Iris pigment epithelial cell (primary cell): ENCODE results near the gene ASIP.

ENCODE experiments used
- DNase-seq: peaks from one replicate; pipeline ENCODE4 v3.0.0-alpha.2; 2011; ENCODE audit warnings: low read depth

The ASIP gene

GRCh38 chr20:34311118-34312023, 70.1 kb downstream of the ASIP start:
- no peak for DNase-seq

DNA sequence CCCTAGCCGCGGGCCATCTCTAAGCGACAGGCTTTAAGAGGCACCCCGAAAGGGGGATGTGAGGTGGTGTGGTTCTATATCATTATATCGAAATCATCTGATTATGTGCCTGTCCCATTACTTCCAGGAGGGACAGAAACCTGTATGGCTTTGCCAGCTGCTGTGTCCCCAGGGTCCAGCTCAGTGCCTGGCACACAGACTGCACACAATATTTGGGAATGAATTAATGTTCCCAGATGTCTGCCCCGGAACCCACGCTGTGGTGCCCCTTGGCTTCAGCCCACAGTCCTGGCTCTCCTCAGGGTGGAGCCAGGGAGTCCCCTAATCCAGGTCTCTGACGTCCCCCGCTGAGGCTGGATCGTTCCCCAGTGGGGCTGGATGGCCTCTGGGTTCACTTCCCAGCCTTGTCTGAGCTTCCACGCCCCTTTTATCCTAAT, 70.8 kb downstream of the ASIP start:
- no peak for DNase-seq

DNA sequence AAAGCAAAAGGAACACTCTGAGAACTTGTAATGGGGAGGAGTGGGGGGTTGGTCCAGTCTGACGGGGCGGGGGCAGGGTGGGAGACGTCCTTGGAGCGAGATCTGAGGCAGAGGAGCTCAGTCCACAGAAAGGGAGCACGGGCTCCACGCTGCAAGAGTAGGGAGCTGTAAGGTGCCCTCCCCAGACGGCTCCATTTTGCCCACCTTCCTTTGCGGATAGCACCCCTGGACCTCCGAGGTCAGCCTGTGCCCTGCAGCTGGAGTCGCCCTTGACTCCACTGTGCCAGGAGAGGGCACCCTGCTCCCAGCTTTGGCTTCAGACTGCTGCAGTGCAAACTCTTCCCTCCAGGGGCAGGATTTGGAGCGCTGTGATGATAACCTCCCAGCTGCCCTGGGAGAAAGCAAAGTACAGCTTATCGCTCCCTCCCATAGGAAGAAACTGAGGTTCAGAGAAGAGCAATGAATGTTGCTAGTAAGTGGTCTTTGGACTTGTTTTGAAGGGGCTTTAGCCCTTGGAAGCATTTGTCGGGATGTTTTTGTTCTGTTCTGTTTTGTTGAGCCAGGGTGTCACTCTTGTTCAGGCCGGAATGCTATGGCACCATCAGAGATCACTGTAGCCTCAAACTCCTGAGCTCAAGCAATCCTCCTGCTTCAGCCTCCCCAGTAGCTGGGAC, 71.5 kb downstream of the ASIP start:
- peak; percentile 83 for DNase-seq

DNA sequence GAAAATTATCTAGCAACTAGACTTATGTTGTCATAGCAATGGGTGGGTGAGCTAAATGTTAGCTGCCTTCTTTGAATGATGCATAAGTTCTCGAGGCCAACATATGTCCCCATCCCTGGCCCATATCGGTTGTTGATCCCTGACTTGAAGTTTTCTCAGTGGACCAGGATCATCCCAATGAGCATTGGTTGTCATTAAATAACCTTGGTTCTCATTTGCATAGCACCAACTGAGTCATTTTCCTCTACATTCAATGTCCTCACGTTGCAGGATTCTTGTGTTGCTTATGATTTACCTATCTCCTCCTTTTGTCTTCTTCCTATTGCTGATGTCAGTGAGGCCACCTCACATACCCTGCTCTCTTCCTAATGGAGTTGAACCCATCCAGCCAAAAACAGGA, 74.0 kb downstream of the ASIP start:
- DNase-seq = no peak

DNA sequence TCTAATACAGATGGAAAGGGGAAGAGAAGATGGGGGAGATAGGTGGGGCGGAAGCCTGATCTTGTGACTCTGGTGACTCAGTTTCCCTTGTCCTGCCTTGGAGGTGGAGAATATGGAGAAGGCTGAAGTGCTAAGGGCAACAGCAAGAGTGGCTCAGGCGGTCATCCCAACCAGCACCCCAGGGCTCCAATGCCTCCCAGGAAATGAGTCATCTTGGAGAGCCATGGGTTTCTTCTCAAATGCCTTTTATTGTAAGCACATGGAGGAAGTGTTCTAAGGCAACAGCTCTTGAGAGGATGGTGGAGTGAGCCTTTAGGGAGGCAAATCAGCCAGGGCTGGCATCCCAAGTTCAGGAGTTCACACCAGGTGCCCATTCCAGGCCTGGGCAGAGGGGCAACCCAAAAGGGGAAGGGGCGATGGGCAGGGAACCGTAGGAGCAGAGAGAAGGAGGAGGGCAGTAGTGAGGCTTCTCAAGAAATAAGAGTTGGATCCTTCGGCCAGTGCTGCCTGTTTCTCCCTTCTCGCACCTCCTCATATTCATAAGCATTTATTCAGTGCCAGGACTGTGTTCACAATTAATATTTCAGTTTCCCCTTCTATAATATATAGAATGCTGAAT, 75.1 kb downstream of the ASIP start:
- DNase-seq = peak; percentile 83
